HEK293 (cell line): ENCODE measurements around the gene MN1.
A peak's percentile ranks its signal among the peaks of the same experiment; 100 is the strongest.

Experiments
- CTCF ChIA-PET: fragments of 350-600 bp; formaldehyde crosslinking; extraction: SDS; loops from one replicate; lab custom pipeline; 2021; ENCODE audit warnings: antibody characterized with exemption; lab: Yijun Ruan, JAX
- POLR2A ChIA-PET: fragments of 300-600 bp; formaldehyde crosslinking; extraction: SDS; loops from one replicate; lab custom pipeline; 2020; ENCODE audit warnings: antibody characterized with exemption, inconsistent platforms; lab: Yijun Ruan, JAX
- H3K27ac ChIP-seq: fragments of 200-500 bp; sonication (Bioruptor generic); 2 replicates; pipeline ENCODE4 v1.5.1; 2014; ENCODE audit warnings: low read depth, low read length, control low read depth, inconsistent platforms; ENCODE audit errors: extremely low read depth
- H3K36me3 ChIP-seq, 2 experiments: fragments of 200-500 bp in 1 of 2; sonication (Bioruptor generic) in 1 of 2; 1 replicate in 1 of 2; 2 replicates in 1 of 2; pipeline ENCODE4 v1.5.1; 2014 to 2017; ENCODE audit warnings: inconsistent platforms in 2 of 2, low read length in 2 of 2; ENCODE audit not compliant: control insufficient read depth in 2 of 2, insufficient read depth in 1 of 2
- H3K4me1 ChIP-seq: fragments of 200-500 bp; sonication (Bioruptor generic); 2 replicates; pipeline ENCODE4 v1.5.1; 2014; ENCODE audit warnings: mild to moderate bottlenecking, low read length, inconsistent platforms; ENCODE audit not compliant: control insufficient read depth, insufficient read depth
- H3K4me3 ChIP-seq: 2 replicates; pipeline ENCODE4 v1.5.1; 2011; ENCODE audit warnings: low read depth, mild to moderate bottlenecking, control low read depth, low read length, moderate library complexity
- H3K9me3 ChIP-seq: fragments of 200-500 bp; sonication (Bioruptor generic); 2 replicates; pipeline ENCODE4 v1.5.1; 2014; ENCODE audit warnings: low read depth, low read length, inconsistent platforms; ENCODE audit not compliant: control insufficient read depth, insufficient read depth
- GLIS2 ChIP-seq: fragments of 450-650 bp; formaldehyde crosslinking; IDR thresholded peaks from 2 replicates; pipeline ENCODE4 v1.5.1; 2016; ENCODE audit warnings: missing biosample characterization, missing genetic modification characterization
- IKZF3 ChIP-seq: fragments of 450-650 bp; IDR thresholded peaks from 2 replicates; pipeline ENCODE4 v1.5.0; 2018; ENCODE audit warnings: missing biosample characterization, mild to moderate bottlenecking, missing genetic modification characterization, moderate library complexity
- KLF1 ChIP-seq: fragments of 450-650 bp; formaldehyde crosslinking; IDR thresholded peaks from 2 replicates; pipeline ENCODE4 v1.5.1; 2016; ENCODE audit warnings: missing biosample characterization, missing genetic modification characterization
- SALL2 ChIP-seq: fragments of 450-650 bp; formaldehyde crosslinking; IDR thresholded peaks from 2 replicates; pipeline ENCODE4 v1.5.0; 2017; ENCODE audit warnings: missing biosample characterization, mild to moderate bottlenecking, missing genetic modification characterization, borderline replicate concordance
- SCRT2 ChIP-seq: fragments of 450-650 bp; formaldehyde crosslinking; IDR thresholded peaks from 2 replicates; pipeline ENCODE4 v1.5.1; 2016; ENCODE audit warnings: missing biosample characterization, missing genetic modification characterization
- SP3 ChIP-seq: fragments of 450-650 bp; formaldehyde crosslinking; IDR thresholded peaks from 2 replicates; pipeline ENCODE4 v1.5.1; 2016; ENCODE audit warnings: missing biosample characterization, missing genetic modification characterization
- TCF7L2 ChIP-seq: IDR thresholded peaks from 2 replicates; pipeline ENCODE4 v1.6.1; 2011; ENCODE audit warnings: low read depth, mild to moderate bottlenecking, inconsistent platforms, low read length, moderate library complexity, borderline replicate concordance
- ZBTB17 ChIP-seq: fragments of 450-650 bp; formaldehyde crosslinking; IDR thresholded peaks from 2 replicates; pipeline ENCODE4 v1.5.1; 2016; ENCODE audit warnings: missing biosample characterization, missing genetic modification characterization
- ZNF114 ChIP-seq: fragments of 450-650 bp; formaldehyde crosslinking; IDR thresholded peaks from 2 replicates; pipeline ENCODE4 v1.5.0; 2017; ENCODE audit warnings: missing biosample characterization, missing genetic modification characterization
- ZNF140 ChIP-seq: fragments of 450-650 bp; formaldehyde crosslinking; IDR thresholded peaks from 2 replicates; pipeline ENCODE4 v1.5.1; 2016; ENCODE audit warnings: missing biosample characterization, missing genetic modification characterization
- ZNF426 ChIP-seq: fragments of 450-650 bp; formaldehyde crosslinking; IDR thresholded peaks from 2 replicates; pipeline ENCODE4 v1.5.1; 2017; ENCODE audit warnings: missing biosample characterization, missing genetic modification characterization, mild to moderate bottlenecking, inconsistent platforms, moderate library complexity
- ZNF670 ChIP-seq: fragments of 450-650 bp; formaldehyde crosslinking; IDR thresholded peaks from 2 replicates; pipeline ENCODE4 v1.5.1; 2016; ENCODE audit warnings: missing biosample characterization, missing genetic modification characterization, low read depth
- ZSCAN16 ChIP-seq: fragments of 450-650 bp; formaldehyde crosslinking; IDR thresholded peaks from 2 replicates; pipeline ENCODE4 v1.5.1; 2016; ENCODE audit warnings: missing biosample characterization, missing genetic modification characterization
- ZXDB ChIP-seq: fragments of 450-650 bp; formaldehyde crosslinking; IDR thresholded peaks from 2 replicates; pipeline ENCODE4 v1.5.1; 2016; ENCODE audit warnings: missing biosample characterization, missing genetic modification characterization
- TF ChIP-seq, protein P1 (sequence below): fragments of 450-650 bp; formaldehyde crosslinking; IDR thresholded peaks from 2 replicates; pipeline ENCODE4 v1.5.1; 2017; ENCODE audit warnings: missing biosample characterization, missing genetic modification characterization
- TF ChIP-seq, protein P2 (sequence below): fragments of 450-650 bp; formaldehyde crosslinking; IDR thresholded peaks from 2 replicates; pipeline ENCODE4 v1.5.1; 2017; ENCODE audit warnings: missing biosample characterization, missing genetic modification characterization
- TF ChIP-seq, protein P3 (sequence below): fragments of 450-650 bp; formaldehyde crosslinking; IDR thresholded peaks from 2 replicates; pipeline ENCODE4 v1.5.1; 2016; ENCODE audit warnings: missing biosample characterization, missing genetic modification characterization, borderline replicate concordance
- TF ChIP-seq, protein P4 (sequence below): fragments of 450-650 bp; formaldehyde crosslinking; IDR thresholded peaks from 2 replicates; pipeline ENCODE4 v1.5.1; 2017; ENCODE audit warnings: missing biosample characterization, missing genetic modification characterization

Gene MN1

DNA sequence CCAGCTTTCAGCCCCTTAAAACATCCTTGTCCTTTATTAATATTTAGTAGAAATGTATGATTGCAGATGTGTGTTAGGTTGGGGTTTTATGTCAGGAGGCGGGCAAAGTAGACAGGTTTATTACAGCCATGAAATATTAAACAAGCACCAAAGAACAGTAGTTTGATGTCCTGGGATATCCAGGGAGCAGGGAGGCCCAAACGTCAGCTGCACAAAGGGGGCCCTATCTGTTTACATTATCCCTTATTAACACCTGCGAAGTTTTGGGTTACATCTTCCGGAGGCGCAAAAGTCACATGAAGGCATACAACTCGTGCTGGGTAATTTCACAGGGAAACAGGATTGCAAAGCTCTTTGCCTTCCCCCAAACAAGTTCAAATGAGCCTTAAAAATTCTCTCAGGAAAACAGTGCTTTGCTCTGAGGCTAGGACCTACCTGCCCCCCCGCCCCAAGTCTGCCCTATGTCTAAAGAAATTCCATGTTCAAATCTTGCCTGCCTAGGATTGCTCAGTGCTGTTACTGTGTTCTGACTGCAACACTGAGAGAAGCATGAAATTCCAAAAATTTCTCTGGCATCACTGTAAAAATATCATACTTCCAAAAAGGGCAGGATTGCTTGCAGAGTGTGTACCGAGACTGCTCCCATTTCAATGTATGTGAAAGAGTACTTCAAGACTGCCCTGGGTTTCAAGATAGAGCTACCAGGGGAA, 8.9 kb downstream of the MN1 start (continued):
- TF ChIP-seq, protein P1, sequence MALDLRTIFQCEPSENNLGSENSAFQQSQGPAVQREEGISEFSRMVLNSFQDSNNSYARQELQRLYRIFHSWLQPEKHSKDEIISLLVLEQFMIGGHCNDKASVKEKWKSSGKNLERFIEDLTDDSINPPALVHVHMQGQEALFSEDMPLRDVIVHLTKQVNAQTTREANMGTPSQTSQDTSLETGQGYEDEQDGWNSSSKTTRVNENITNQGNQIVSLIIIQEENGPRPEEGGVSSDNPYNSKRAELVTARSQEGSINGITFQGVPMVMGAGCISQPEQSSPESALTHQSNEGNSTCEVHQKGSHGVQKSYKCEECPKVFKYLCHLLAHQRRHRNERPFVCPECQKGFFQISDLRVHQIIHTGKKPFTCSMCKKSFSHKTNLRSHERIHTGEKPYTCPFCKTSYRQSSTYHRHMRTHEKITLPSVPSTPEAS (tag by site-specific recombination): no peak
- TF ChIP-seq ZNF114 (tag by site-specific recombination) (no peak), KLF1 (no peak), SCRT2 (no peak)

DNA sequence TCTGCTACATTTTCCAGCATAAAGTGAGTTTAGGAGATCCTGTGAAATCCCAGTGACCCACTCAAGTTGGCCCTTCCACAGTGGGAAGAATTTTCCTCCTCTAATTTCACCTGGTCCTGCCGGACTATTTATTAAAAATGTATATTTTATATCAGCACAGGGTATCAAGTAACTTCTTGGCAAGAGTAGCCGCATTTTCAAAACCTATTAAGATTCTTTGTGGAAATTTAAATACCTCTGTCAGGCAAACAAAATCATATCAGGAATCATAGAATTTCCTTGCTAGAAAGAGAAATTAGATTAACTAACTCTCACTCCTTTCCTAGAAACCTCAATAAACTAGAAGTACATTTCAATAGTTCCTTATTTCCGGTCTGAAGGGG, 9.7 kb downstream of the MN1 start:
- CTCF ChIA-PET: no interaction called here
- peaks cover 0 to 5% of the 10 kb centered on the region in 2 experiments; a peak in 1 of 3 replicates for H3K36me3 ChIP-seq
- no peak for TF ChIP-seq ZNF670 (tag by site-specific recombination)
- no peak for TF ChIP-seq ZBTB17 (tag by site-specific recombination)
- no peak for TF ChIP-seq SP3 (tag by site-specific recombination)
- TF ChIP-seq, protein P2, sequence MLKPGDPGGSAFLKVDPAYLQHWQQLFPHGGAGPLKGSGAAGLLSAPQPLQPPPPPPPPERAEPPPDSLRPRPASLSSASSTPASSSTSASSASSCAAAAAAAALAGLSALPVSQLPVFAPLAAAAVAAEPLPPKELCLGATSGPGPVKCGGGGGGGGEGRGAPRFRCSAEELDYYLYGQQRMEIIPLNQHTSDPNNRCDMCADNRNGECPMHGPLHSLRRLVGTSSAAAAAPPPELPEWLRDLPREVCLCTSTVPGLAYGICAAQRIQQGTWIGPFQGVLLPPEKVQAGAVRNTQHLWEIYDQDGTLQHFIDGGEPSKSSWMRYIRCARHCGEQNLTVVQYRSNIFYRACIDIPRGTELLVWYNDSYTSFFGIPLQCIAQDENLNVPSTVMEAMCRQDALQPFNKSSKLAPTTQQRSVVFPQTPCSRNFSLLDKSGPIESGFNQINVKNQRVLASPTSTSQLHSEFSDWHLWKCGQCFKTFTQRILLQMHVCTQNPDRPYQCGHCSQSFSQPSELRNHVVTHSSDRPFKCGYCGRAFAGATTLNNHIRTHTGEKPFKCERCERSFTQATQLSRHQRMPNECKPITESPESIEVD (tag by site-specific recombination): peak; percentile 84
- no peak for TF ChIP-seq ZNF140 (tag by site-specific recombination)
- 0 out of 2 replicates have a peak, but pooled peaks have one; percentile 0 for TF ChIP-seq ZXDB (tag by site-specific recombination)
- TF ChIP-seq IKZF3 (tag by site-specific recombination): 0 out of 2 replicates have a peak, but pooled peaks have one; percentile 8
- no peak for TF ChIP-seq SALL2 (tag by site-specific recombination)
- no peak for TF ChIP-seq ZNF114 (tag by site-specific recombination)
- TF ChIP-seq GLIS2 (tag by site-specific recombination): no peak
- TF ChIP-seq TCF7L2: no peak
- TF ChIP-seq, protein P3, sequence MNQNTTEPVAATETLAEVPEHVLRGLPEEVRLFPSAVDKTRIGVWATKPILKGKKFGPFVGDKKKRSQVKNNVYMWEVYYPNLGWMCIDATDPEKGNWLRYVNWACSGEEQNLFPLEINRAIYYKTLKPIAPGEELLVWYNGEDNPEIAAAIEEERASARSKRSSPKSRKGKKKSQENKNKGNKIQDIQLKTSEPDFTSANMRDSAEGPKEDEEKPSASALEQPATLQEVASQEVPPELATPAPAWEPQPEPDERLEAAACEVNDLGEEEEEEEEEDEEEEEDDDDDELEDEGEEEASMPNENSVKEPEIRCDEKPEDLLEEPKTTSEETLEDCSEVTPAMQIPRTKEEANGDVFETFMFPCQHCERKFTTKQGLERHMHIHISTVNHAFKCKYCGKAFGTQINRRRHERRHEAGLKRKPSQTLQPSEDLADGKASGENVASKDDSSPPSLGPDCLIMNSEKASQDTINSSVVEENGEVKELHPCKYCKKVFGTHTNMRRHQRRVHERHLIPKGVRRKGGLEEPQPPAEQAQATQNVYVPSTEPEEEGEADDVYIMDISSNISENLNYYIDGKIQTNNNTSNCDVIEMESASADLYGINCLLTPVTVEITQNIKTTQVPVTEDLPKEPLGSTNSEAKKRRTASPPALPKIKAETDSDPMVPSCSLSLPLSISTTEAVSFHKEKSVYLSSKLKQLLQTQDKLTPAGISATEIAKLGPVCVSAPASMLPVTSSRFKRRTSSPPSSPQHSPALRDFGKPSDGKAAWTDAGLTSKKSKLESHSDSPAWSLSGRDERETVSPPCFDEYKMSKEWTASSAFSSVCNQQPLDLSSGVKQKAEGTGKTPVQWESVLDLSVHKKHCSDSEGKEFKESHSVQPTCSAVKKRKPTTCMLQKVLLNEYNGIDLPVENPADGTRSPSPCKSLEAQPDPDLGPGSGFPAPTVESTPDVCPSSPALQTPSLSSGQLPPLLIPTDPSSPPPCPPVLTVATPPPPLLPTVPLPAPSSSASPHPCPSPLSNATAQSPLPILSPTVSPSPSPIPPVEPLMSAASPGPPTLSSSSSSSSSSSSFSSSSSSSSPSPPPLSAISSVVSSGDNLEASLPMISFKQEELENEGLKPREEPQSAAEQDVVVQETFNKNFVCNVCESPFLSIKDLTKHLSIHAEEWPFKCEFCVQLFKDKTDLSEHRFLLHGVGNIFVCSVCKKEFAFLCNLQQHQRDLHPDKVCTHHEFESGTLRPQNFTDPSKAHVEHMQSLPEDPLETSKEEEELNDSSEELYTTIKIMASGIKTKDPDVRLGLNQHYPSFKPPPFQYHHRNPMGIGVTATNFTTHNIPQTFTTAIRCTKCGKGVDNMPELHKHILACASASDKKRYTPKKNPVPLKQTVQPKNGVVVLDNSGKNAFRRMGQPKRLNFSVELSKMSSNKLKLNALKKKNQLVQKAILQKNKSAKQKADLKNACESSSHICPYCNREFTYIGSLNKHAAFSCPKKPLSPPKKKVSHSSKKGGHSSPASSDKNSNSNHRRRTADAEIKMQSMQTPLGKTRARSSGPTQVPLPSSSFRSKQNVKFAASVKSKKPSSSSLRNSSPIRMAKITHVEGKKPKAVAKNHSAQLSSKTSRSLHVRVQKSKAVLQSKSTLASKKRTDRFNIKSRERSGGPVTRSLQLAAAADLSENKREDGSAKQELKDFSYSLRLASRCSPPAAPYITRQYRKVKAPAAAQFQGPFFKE (tag by site-specific recombination): no peak
- TF ChIP-seq ZNF426: no peak
- TF ChIP-seq, protein P4, sequence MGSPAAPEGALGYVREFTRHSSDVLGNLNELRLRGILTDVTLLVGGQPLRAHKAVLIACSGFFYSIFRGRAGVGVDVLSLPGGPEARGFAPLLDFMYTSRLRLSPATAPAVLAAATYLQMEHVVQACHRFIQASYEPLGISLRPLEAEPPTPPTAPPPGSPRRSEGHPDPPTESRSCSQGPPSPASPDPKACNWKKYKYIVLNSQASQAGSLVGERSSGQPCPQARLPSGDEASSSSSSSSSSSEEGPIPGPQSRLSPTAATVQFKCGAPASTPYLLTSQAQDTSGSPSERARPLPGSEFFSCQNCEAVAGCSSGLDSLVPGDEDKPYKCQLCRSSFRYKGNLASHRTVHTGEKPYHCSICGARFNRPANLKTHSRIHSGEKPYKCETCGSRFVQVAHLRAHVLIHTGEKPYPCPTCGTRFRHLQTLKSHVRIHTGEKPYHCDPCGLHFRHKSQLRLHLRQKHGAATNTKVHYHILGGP: peak; percentile 52; the same call in 1 of the 2 replicates
- no peak for TF ChIP-seq ZSCAN16
- TF ChIP-seq, all 188 proteins: peak for 4
- Histone ChIP-seq H3K4me3 (no peak overlapping the region), H3K9me3 (no peaks in the 10 kb centered on the region), H3K27ac (peak overlapping the region; percentile 2; the same call in 1 of the 2 replicates), H3K4me1 (peaks cover 32% of the 10 kb centered on the region)
- POLR2A ChIA-PET: no interaction called here
